ENCODE measurements around the gene CTSL. TPM values are rescaled to one million over a fixed set of nuclear protein-coding genes. Genes with fewer than 3 reads are reported as not detected.

CTSL gene
- total RNA-seq, 1 experiment from 2014 or later: 39.7 TPM

GRCh38 chr9:87701491-87701890 is 24.4 kb upstream of the CTSL start:
- TF ChIP-seq ZNF138 (CRISPR knock-in tag; conservative IDR thresholded peaks at IDR 0.05) (no peak), ZNF416 (CRISPR knock-in tag; IDR thresholded peaks at IDR 0.05) (no peak), FOXK1 (CRISPR knock-in tag; IDR thresholded peaks at IDR 0.05) (no peak)
- peaks cover 6% of the 10 kb centered on the region; the same call in 1 of the 2 replicates for H3K4me1 Mint-ChIP-seq
- POLR2A ChIA-PET: no interaction called here
- ATAC-seq (0 out of 2 replicates have a peak, but pooled peaks have one; percentile 13), DNase-seq (ENCODE audit: low spot score) (no peak)
- peaks cover 76% of the 10 kb centered on the region for H3K36me3 Mint-ChIP-seq
- no peaks in the 10 kb centered on the region for H3K9me3 Mint-ChIP-seq
- CTCF ChIA-PET: interaction anchor here (0.5 to 1.7 kb wide), 5 partner anchors 17 to 417 kb away, joined by 3 to 5 read pairs (median 3); partner anchors contain the start of gene CTSL
- H3K4me3 Mint-ChIP-seq: no peak overlapping the region
- peak overlapping the region; percentile 90 for H3K27ac Mint-ChIP-seq
- H3K27me3 Mint-ChIP-seq (ENCODE audit: low read depth): no peaks in the 10 kb centered on the region

GRCh38 chr9:87701931-87702421 is 23.9 kb upstream of the CTSL start:
- Mint-ChIP-seq H3K9me3 (no peaks in the 10 kb centered on the region), H3K27ac (peak overlapping the region; percentile 90), H3K27me3 (ENCODE audit: low read depth) (no peaks in the 10 kb centered on the region), H3K36me3 (peaks cover 75% of the 10 kb centered on the region), H3K4me3 (no peak overlapping the region), H3K4me1 (peaks cover 6% of the 10 kb centered on the region; the same call in 1 of the 2 replicates)
- peak; percentile 46 for DNase-seq (ENCODE audit: low spot score)
- ChIA-PET POLR2A (no interaction called here), CTCF (interaction anchor here (0.9 to 1.7 kb wide), 4 partner anchors 17 to 182 kb away, joined by 3 to 5 read pairs (median 3); partner anchors contain the start of gene CTSL)
- no peak for TF ChIP-seq ZNF219 (CRISPR knock-in tag; IDR thresholded peaks at IDR 0.05; ENCODE audit: borderline replicate concordance)
- peak; percentile 83 for ATAC-seq

- ATAC-seq: no peak
- Mint-ChIP-seq H3K27me3 (ENCODE audit: low read depth) (no peaks in the 10 kb centered on the region), H3K4me3 (no peak overlapping the region), H3K27ac (peak overlapping the region; percentile 5; the same call in 1 of the 2 replicates), H3K36me3 (peaks cover 73% of the 10 kb centered on the region), H3K9me3 (no peaks in the 10 kb centered on the region), H3K4me1 (peaks cover 6% of the 10 kb centered on the region; the same call in 1 of the 2 replicates)
- ChIA-PET POLR2A (interaction anchor here (0.6 kb wide), 1 partner anchor 155 kb away, joined by 3 read pairs; no protein-coding TSS in a partner anchor), CTCF (interaction anchor here (1.7 kb wide), 1 partner anchor 23 kb away, joined by 5 read pairs; the partner anchor contains the start of gene CTSL)
- no peak for TF ChIP-seq ATF1 (CRISPR knock-in tag; IDR thresholded peaks at IDR 0.05)
- no peak for TF ChIP-seq PRDM15 (CRISPR knock-in tag; IDR thresholded peaks at IDR 0.05)
- no peak for TF ChIP-seq ESRRA (CRISPR knock-in tag; IDR thresholded peaks at IDR 0.05; ENCODE audit: borderline replicate concordance)
- no peak for TF ChIP-seq E2F5 (CRISPR knock-in tag; IDR thresholded peaks at IDR 0.05)
- TF ChIP-seq KAT7 (CRISPR knock-in tag; IDR thresholded peaks at IDR 0.05; ENCODE audit: borderline replicate concordance): no peak
- TF ChIP-seq ZNF512 (CRISPR knock-in tag; IDR thresholded peaks at IDR 0.05; ENCODE audit: borderline replicate concordance): no peak
- no peak for TF ChIP-seq ZBTB21 (CRISPR knock-in tag; IDR thresholded peaks at IDR 0.05; ENCODE audit: borderline replicate concordance)
- no peak for TF ChIP-seq GTF2I (CRISPR knock-in tag; conservative IDR thresholded peaks at IDR 0.05)
- no peak for TF ChIP-seq USF2 (CRISPR knock-in tag; IDR thresholded peaks at IDR 0.05)
- no peak for TF ChIP-seq ZNF317 (CRISPR knock-in tag; IDR thresholded peaks at IDR 0.05; ENCODE audit: borderline replicate concordance, low read depth)
- TF ChIP-seq CTCF (IDR thresholded peaks at IDR 0.05): no peak
- no peak for TF ChIP-seq ZNF121 (CRISPR knock-in tag; IDR thresholded peaks at IDR 0.05)
- TF ChIP-seq CREM (CRISPR knock-in tag; IDR thresholded peaks at IDR 0.05): no peak
- no peak for TF ChIP-seq MLX (CRISPR knock-in tag; IDR thresholded peaks at IDR 0.05)
- TF ChIP-seq EMX1 (CRISPR knock-in tag; IDR thresholded peaks at IDR 0.05): no peak
- no peak for TF ChIP-seq IRF1 (CRISPR knock-in tag; IDR thresholded peaks at IDR 0.05)
- no peak for TF ChIP-seq FOXP1 (CRISPR knock-in tag; IDR thresholded peaks at IDR 0.05; ENCODE audit: borderline replicate concordance)
- no peak for TF ChIP-seq RORB (CRISPR knock-in tag; IDR thresholded peaks at IDR 0.05)
- no peak for DNase-seq (ENCODE audit: low spot score)
Observed at GRCh38 chr9:87702921-87703320, 23.0 kb upstream of the CTSL start.

Measured in WTC11 (cell line).